ENCODE data around the gene KAT7. TPM values are rescaled to one million over a fixed set of nuclear protein-coding genes. Genes with fewer than 3 reads are reported as not detected.

Gene KAT7
- total RNA-seq, 1 experiment from 2014 or later = 90.6 TPM

- CTCF ChIA-PET = no interaction called here
- DNase-seq = no peak
- H3K9me3 Mint-ChIP-seq (ENCODE audit: low read depth, unreplicated experiment) = no peaks in the 10 kb centered on the region
- no peak for TF ChIP-seq CTCF (IDR thresholded peaks at IDR 0.05; ENCODE audit: unreplicated experiment)
- H3K4me1 Mint-ChIP-seq (ENCODE audit: low read depth, unreplicated experiment) = no peaks in the 10 kb centered on the region
- H3K36me3 Mint-ChIP-seq (ENCODE audit: insufficient read depth, unreplicated experiment) = no peaks in the 10 kb centered on the region
- intact Hi-C loops (cut with micrococcal nuclease; ENCODE audit: unreplicated experiment) = loop anchor here (5.0 kb wide), 2 partner anchors 68 to 208 kb away; partner anchors contain the start of gene SLC35B1
- no peak overlapping the region for H3K27ac Mint-ChIP-seq (ENCODE audit: unreplicated experiment)
- no TSS peak for BruUV-seq (replicated peaks)
- peaks cover 86% of the 10 kb centered on the region for H3K27me3 Mint-ChIP-seq (ENCODE audit: unreplicated experiment)
- H3K4me3 Mint-ChIP-seq (ENCODE audit: low read depth, unreplicated experiment) = no peak overlapping the region
Measured at GRCh38 chr17:49775546-49776260, 12.8 kb upstream of the KAT7 start.

GRCh38 chr17:49776551-49777300 lies 11.8 kb upstream of the KAT7 start:
- H3K27ac Mint-ChIP-seq (ENCODE audit: unreplicated experiment) = no peak overlapping the region
- H3K9me3 Mint-ChIP-seq (ENCODE audit: low read depth, unreplicated experiment) = no peaks in the 10 kb centered on the region
- no peak for DNase-seq
- no TSS peak for BruUV-seq (replicated peaks)
- intact Hi-C loops (cut with micrococcal nuclease; ENCODE audit: unreplicated experiment) = loop anchor here (5.0 kb wide), 2 partner anchors 69 to 209 kb away; partner anchors contain the start of gene SLC35B1
- CTCF ChIA-PET = interaction anchor here (0.9 kb wide), 1 partner anchor 13 kb away, joined by 4 read pairs; the partner anchor contains the start of gene FAM117A
- no peaks in the 10 kb centered on the region for H3K36me3 Mint-ChIP-seq (ENCODE audit: insufficient read depth, unreplicated experiment)
- H3K4me1 Mint-ChIP-seq (ENCODE audit: low read depth, unreplicated experiment) = no peaks in the 10 kb centered on the region
- H3K4me3 Mint-ChIP-seq (ENCODE audit: low read depth, unreplicated experiment) = no peak overlapping the region
- H3K27me3 Mint-ChIP-seq (ENCODE audit: unreplicated experiment) = peaks cover 89% of the 10 kb centered on the region
- no peak for TF ChIP-seq CTCF (IDR thresholded peaks at IDR 0.05; ENCODE audit: unreplicated experiment)

- H3K4me3 Mint-ChIP-seq (ENCODE audit: low read depth, unreplicated experiment) = no peak overlapping the region
- TF ChIP-seq CTCF (IDR thresholded peaks at IDR 0.05; ENCODE audit: unreplicated experiment) = no peak
- no peaks in the 10 kb centered on the region for H3K4me1 Mint-ChIP-seq (ENCODE audit: low read depth, unreplicated experiment)
- CTCF ChIA-PET = interaction anchor here (0.9 kb wide), 1 partner anchor 14 kb away, joined by 4 read pairs; the partner anchor contains the start of gene FAM117A
- intact Hi-C loops (cut with micrococcal nuclease; ENCODE audit: unreplicated experiment) = loop anchor here (5.0 kb wide), 2 partner anchors 70 to 210 kb away; partner anchors contain the start of gene SLC35B1
- no peak for DNase-seq
- H3K36me3 Mint-ChIP-seq (ENCODE audit: insufficient read depth, unreplicated experiment) = no peaks in the 10 kb centered on the region
- peaks cover 84% of the 10 kb centered on the region for H3K27me3 Mint-ChIP-seq (ENCODE audit: unreplicated experiment)
- no peak overlapping the region for H3K27ac Mint-ChIP-seq (ENCODE audit: unreplicated experiment)
- no TSS peak for BruUV-seq (replicated peaks)
- H3K9me3 Mint-ChIP-seq (ENCODE audit: low read depth, unreplicated experiment) = no peaks in the 10 kb centered on the region
Measured at GRCh38 chr17:49777563-49777962, 10.9 kb upstream of the KAT7 start.

GRCh38 chr17:49779156-49779738 lies 9.2 kb upstream of the KAT7 start:
- H3K4me3 Mint-ChIP-seq (ENCODE audit: low read depth, unreplicated experiment) = no peak overlapping the region
- BruUV-seq (replicated peaks) = no TSS peak
- H3K9me3 Mint-ChIP-seq (ENCODE audit: low read depth, unreplicated experiment) = no peaks in the 10 kb centered on the region
- no peaks in the 10 kb centered on the region for H3K4me1 Mint-ChIP-seq (ENCODE audit: low read depth, unreplicated experiment)
- intact Hi-C loops (cut with micrococcal nuclease; ENCODE audit: unreplicated experiment) = loop anchor here (5.0 kb wide), 2 partner anchors 72 to 212 kb away; partner anchors contain the start of gene SLC35B1
- peaks cover 86% of the 10 kb centered on the region for H3K27me3 Mint-ChIP-seq (ENCODE audit: unreplicated experiment)
- H3K36me3 Mint-ChIP-seq (ENCODE audit: insufficient read depth, unreplicated experiment) = no peaks in the 10 kb centered on the region
- no peak for TF ChIP-seq CTCF (IDR thresholded peaks at IDR 0.05; ENCODE audit: unreplicated experiment)
- H3K27ac Mint-ChIP-seq (ENCODE audit: unreplicated experiment) = no peak overlapping the region
- CTCF ChIA-PET = interaction anchor here (0.9 kb wide), 1 partner anchor 9 kb away, joined by 3 read pairs; no protein-coding TSS in a partner anchor
- DNase-seq = no peak
